ENCODE data around the gene C20orf204. TPM values are rescaled to one million over a fixed set of nuclear protein-coding genes. Genes with fewer than 3 reads are reported as not detected.

Gene C20orf204
- total and polyA plus RNA-seq, 9 of the 15 experiments (the other 6 are each of a cell fraction or from before 2014, with no cell fraction given) = 0.11 to 1.1 (median 0.36) TPM; not detected in 2

- no peak overlapping the region for H2AFZ ChIP-seq (ENCODE audit: low read depth, low read length)
- FAIRE-seq (no peak), ATAC-seq (no peak), DNase-seq (ENCODE audit: extremely low read depth in 1 of 4, low spot score in 3 of 4) (no peak)
- no TSS peak for BruUV-seq (replicated peaks)
- H3K36me3 ChIP-seq (ENCODE audit: control insufficient read depth, insufficient read depth, low read length) = no peaks in the 10 kb centered on the region
- H3K79me2 ChIP-seq (ENCODE audit: control insufficient read depth, insufficient read depth, low read length) = no peaks in the 10 kb centered on the region; the same call in 2 of the 3 replicates
- WGBS (ENCODE audit: insufficient coverage, low coverage, missing lambda C conversion rate) = 67% methylated on average over 12 of the region's 12 CpGs
- ChIA-PET POLR2A (interaction anchor here (0.6 to 0.7 kb wide), 3 partner anchors 8 to 88 kb away, joined by 3 read pairs; no protein-coding TSS in a partner anchor), CTCF (ENCODE audit: low intra/inter-chr PET ratio) (interaction anchor here (2.1 kb wide), 1 partner anchor 80 kb away, joined by 16 read pairs; no protein-coding TSS in a partner anchor)
- peak overlapping the region in 1 of 2 experiments; percentile 75; a peak in 2 of 4 replicates for H3K9ac ChIP-seq (ENCODE audit: insufficient read depth in 1 of 2, low read depth in 2 of 2, low read length in 2 of 2)
- intact Hi-C loops (cut with micrococcal nuclease) (no loop called here), in situ Hi-C loops (cut with MboI) (no loop called here)
- H3K27ac ChIP-seq (ENCODE audit: extremely low read depth, low read depth, low read length) = no peak overlapping the region
- H3K9me3 ChIP-seq (replicated peaks; ENCODE audit: control insufficient read depth, insufficient read depth, low read depth, low read length) = no peaks in the 10 kb centered on the region
- H3K4me1 ChIP-seq (replicated peaks in 1 of 2; ENCODE audit: control insufficient read depth in 2 of 2, insufficient read depth in 2 of 2, low read length in 2 of 2) = peaks cover 46 to 86% of the 10 kb centered on the region in 2 experiments
- H3K4me3 ChIP-seq = no peak overlapping the region
- H4K20me1 ChIP-seq (replicated peaks; ENCODE audit: control insufficient read depth, insufficient read depth, low read length) = no peaks in the 10 kb centered on the region
- no peaks in the 10 kb centered on the region for H3K27me3 ChIP-seq (ENCODE audit: control insufficient read depth in 2 of 2, insufficient read depth in 2 of 2, low read length in 2 of 2)
- peaks cover 6% of the 10 kb centered on the region for H3K9me1 ChIP-seq (ENCODE audit: control insufficient read depth, insufficient read depth, low read length)
- TF ChIP-seq POLR2G (IDR thresholded peaks at IDR 0.05; ENCODE audit: low read depth, low read length) (0 out of 2 replicates have a peak, but pooled peaks have one; percentile 22), MAX (CRISPR knock-in tag; IDR thresholded peaks at IDR 0.05) (peak; percentile 36; the same call in 1 of the 2 replicates), FOSL1 (tag; conservative IDR thresholded peaks at IDR 0.05) (no peak)
- no peak overlapping the region for H3K4me2 ChIP-seq (ENCODE audit: insufficient read depth, low read length)
These were observed 4.5 kb downstream of the C20orf204 start for GRCh38 chr20:64040231-64041039.
